ENCODE measurements around the gene CCDC15.

GRCh38 chr11:125072218-125072960, 118.4 kb downstream of the CCDC15 start:
- no peak for TF ChIP-seq CTCF (IDR thresholded peaks at IDR 0.05)
- no peak for TF ChIP-seq POLR2AphosphoS5 (IDR thresholded peaks at IDR 0.05; ENCODE audit: insufficient read depth in 1 of 2, low read depth in 1 of 2)
- no peak for TF ChIP-seq POLR2A (IDR thresholded peaks at IDR 0.05)

Data from vagina (tissue), 2 donors.